RWPE2 (cell line): ENCODE measurements around the gene CHIA.

Experiments
- ATAC-seq: fragments of 200-7000 bp; cut with Tn5 transposase; 3 replicates; pipeline ENCODE4 v1.9.1; 2021; ENCODE audit warnings: low read depth
- DNase-seq: peaks from one replicate; pipeline ENCODE4 v3.0.0-alpha.2; 2020; ENCODE audit warnings: low spot score
- H3K27ac ChIP-seq: fragments of 450-650 bp; 2 replicates; pipeline ENCODE4 v1.5.1; 2017; ENCODE audit warnings: mild to moderate bottlenecking; ENCODE audit not compliant: poor library complexity, severe bottlenecking
- H3K27me3 ChIP-seq: fragments of 250-450 bp; sonication (Bioruptor Pico); 2 replicates; pipeline ENCODE4 v1.5.1; 2021; ENCODE audit warnings: mild to moderate bottlenecking, moderate library complexity; ENCODE audit not compliant: insufficient read depth, poor library complexity, severe bottlenecking
- H3K36me3 ChIP-seq: fragments of 250-450 bp; sonication (Bioruptor Pico); 2 replicates; pipeline ENCODE4 v1.5.1; 2020; ENCODE audit warnings: low read depth, mild to moderate bottlenecking, moderate library complexity
- H3K4me1 ChIP-seq: fragments of 250-450 bp; sonication (Bioruptor Pico); 2 replicates; pipeline ENCODE4 v1.5.1; 2021; ENCODE audit warnings: mild to moderate bottlenecking, moderate library complexity; ENCODE audit not compliant: insufficient read depth, poor library complexity, severe bottlenecking
- H3K4me3 ChIP-seq: fragments of 250-450 bp; sonication (Bioruptor Pico); 2 replicates; pipeline ENCODE4 v1.5.1; 2021; ENCODE audit warnings: mild to moderate bottlenecking, moderate library complexity; ENCODE audit not compliant: severe bottlenecking
- H3K9me3 ChIP-seq: fragments of 250-450 bp; sonication (Bioruptor Pico); 2 replicates; pipeline ENCODE4 v1.5.1; 2021; ENCODE audit warnings: mild to moderate bottlenecking, moderate library complexity; ENCODE audit not compliant: severe bottlenecking
- TF ChIP-seq, protein P1 (sequence below): fragments of 450-650 bp; IDR thresholded peaks from one replicate; pipeline ENCODE4 v1.5.1; 2017; ENCODE audit warnings: mild to moderate bottlenecking, moderate library complexity; ENCODE audit not compliant: poor library complexity, severe bottlenecking

Gene CHIA

DNA sequence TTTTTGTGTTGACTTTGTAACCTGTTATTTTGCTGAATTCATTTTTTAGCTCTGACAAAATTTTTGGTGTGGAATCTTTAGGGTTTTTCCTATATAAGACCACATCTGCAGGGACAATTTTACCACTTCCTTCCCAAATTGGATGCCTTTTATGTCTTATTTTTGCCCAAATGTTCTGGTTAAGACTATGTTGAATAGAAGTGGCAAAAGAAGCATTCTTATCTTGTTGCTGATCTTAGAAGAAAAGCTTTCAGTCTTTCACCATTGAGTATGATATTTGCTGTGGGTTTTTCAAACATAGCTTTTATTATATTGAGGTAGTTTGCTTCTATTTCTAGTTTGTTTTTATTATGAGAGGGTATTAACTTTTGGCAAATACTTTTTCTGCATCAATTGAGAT lies 3.7 kb downstream of the CHIA start:
- Histone ChIP-seq H3K36me3 (no peaks in the 10 kb centered on the region), H3K27ac (no peak overlapping the region), H3K4me3 (no peak overlapping the region), H3K27me3 (peaks cover 9% of the 10 kb centered on the region), H3K4me1 (no peaks in the 10 kb centered on the region), H3K9me3 (no peaks in the 10 kb centered on the region)
- DNase-seq (no peak), ATAC-seq (no peak)
- TF ChIP-seq, protein P1, sequence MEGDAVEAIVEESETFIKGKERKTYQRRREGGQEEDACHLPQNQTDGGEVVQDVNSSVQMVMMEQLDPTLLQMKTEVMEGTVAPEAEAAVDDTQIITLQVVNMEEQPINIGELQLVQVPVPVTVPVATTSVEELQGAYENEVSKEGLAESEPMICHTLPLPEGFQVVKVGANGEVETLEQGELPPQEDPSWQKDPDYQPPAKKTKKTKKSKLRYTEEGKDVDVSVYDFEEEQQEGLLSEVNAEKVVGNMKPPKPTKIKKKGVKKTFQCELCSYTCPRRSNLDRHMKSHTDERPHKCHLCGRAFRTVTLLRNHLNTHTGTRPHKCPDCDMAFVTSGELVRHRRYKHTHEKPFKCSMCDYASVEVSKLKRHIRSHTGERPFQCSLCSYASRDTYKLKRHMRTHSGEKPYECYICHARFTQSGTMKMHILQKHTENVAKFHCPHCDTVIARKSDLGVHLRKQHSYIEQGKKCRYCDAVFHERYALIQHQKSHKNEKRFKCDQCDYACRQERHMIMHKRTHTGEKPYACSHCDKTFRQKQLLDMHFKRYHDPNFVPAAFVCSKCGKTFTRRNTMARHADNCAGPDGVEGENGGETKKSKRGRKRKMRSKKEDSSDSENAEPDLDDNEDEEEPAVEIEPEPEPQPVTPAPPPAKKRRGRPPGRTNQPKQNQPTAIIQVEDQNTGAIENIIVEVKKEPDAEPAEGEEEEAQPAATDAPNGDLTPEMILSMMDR, result no peak

DNA sequence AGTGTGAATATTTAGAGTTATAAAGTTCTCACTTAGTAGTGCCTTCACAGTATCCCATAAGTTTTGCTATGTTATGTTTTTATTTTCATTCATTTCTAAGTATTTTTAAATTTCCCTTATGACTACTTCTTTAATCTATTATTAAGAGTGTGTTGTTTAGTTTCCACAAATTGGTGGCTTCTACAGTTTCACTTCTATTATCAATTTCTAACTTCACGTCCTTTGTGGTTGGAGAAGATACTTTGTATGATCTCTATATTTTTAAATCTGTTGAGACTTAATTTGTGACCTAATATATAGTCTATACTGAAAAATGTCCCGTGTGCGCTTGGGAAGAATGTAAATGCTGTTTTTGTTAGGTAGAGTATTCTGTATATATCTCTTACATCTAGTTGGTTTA lies 11.7 kb downstream of the CHIA start:
- ATAC-seq, result no peak
- no peak for DNase-seq
- Histone ChIP-seq H3K27ac (no peak overlapping the region), H3K9me3 (no peaks in the 10 kb centered on the region), H3K27me3 (peaks cover 15% of the 10 kb centered on the region), H3K36me3 (no peaks in the 10 kb centered on the region), H3K4me3 (no peak overlapping the region), H3K4me1 (no peaks in the 10 kb centered on the region)
- TF ChIP-seq, protein P1, result no peak

DNA sequence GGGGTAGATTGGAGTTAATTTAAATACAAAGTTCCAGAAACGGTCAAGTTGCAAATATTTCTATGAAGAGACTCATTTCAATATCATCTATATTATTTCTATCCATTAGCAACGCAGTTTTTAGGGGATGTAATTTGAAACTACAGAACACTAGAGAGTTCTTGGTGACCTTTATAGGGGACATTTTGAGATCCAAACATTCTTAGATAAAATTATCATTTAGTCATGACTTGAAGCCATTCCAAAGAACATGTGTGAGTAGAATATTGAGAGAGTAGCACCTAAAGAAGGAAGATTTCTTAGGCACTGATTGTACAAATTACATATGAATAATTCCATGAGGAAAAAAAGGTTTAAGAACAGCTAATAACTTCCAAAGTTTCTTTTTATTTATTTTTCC lies 19.0 kb downstream of the CHIA start:
- DNase-seq (no peak), ATAC-seq (no peak)
- Histone ChIP-seq H3K9me3 (no peaks in the 10 kb centered on the region), H3K4me3 (no peak overlapping the region), H3K27ac (no peak overlapping the region), H3K4me1 (no peaks in the 10 kb centered on the region), H3K27me3 (peaks cover 23% of the 10 kb centered on the region), H3K36me3 (no peaks in the 10 kb centered on the region)
- TF ChIP-seq, protein P1, result no peak

DNA sequence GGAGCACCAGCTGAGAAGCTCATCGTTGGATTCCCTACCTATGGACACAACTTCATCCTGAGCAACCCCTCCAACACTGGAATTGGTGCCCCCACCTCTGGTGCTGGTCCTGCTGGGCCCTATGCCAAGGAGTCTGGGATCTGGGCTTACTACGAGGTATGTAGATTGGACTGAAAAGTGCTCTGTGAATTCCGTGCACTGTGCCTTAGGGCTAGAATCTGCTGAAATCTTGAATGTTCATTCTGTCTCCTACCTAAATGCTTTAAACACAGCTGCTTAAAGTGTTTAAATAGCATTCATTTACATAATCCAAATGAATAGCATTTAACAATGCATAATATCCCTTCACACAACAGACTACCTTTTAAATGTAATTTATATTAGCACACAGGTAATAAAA lies 27.9 kb downstream of the CHIA start:
- Histone ChIP-seq H3K4me1 (no peaks in the 10 kb centered on the region), H3K36me3 (no peaks in the 10 kb centered on the region), H3K9me3 (no peaks in the 10 kb centered on the region), H3K4me3 (no peak overlapping the region), H3K27ac (no peak overlapping the region), H3K27me3 (peaks cover 6% of the 10 kb centered on the region)
- ATAC-seq, result no peak
- TF ChIP-seq, protein P1, result no peak
- DNase-seq, result no peak

DNA sequence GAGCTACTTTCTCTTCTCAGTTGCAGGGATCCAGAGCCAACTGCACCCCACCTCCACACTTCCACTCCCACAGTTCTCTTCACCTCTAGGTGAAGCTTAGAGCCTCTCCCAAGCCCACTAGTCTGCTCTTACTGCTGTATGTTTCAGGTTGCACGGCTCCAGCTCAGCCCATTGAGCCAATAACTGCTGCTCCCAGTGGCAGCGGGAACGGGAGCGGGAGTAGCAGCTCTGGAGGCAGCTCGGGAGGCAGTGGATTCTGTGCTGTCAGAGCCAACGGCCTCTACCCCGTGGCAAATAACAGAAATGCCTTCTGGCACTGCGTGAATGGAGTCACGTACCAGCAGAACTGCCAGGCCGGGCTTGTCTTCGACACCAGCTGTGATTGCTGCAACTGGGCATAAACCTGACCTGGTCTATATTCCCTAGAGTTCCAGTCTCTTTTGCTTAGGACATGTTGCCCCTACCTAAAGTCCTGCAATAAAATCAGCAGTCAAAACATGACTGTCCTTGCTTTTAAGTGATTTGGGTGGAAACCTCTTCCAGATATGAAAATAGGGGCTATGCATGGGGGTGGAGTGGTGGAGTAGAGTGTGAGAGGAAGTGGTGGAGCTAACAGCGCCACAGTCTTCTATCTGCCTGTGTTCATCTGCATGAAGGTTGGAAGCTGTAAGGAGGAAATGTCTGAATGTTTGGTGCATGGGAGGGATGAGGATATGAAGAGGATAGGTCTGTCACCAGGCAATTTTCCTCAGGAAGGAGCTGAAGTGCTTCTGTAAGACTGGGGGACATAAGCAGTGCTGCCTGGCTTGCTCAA lies 29.6 kb downstream of the CHIA start:
- no peak overlapping the region for H3K27ac ChIP-seq
- TF ChIP-seq, protein P1, result no peak
- no peaks in the 10 kb centered on the region for H3K36me3 ChIP-seq
- no peak for ATAC-seq
- H3K27me3 ChIP-seq, result no peaks in the 10 kb centered on the region
- H3K4me1 ChIP-seq, result no peaks in the 10 kb centered on the region
- H3K9me3 ChIP-seq, result no peaks in the 10 kb centered on the region
- DNase-seq, result no peak
- H3K4me3 ChIP-seq, result no peak overlapping the region
